Activated T-cell treated with anti-CD3 and anti-CD28 coated beads, Interleukin-2, amount 50 U/mL, for 72 hours (primary cell): Measurements from ENCODE around the gene MCM6. TPM values are rescaled to one million over a fixed set of nuclear protein-coding genes. Genes with fewer than 3 reads are reported as not detected.

ENCODE experiments used
- ATAC-seq, 2 donors: fragments of 150-1000 bp; cut with Tn5 transposase; replicated peaks in 1 of 2; 2 replicates each; pipeline ENCODE4 v1.10.0; 2021; ENCODE audit warnings: moderate library complexity in 2 of 2, mild to moderate bottlenecking in 1 of 2
- DNase-seq, 2 donors: peaks; one replicate each; pipeline ENCODE4 v3.0.0; 2021 to 2022; ENCODE audit warnings: mixed read lengths in 1 of 2
- H3K27ac Mint-ChIP-seq: one replicate; pipeline ENCODE4 v1.8.0; 2022; ENCODE audit warnings: mild to moderate bottlenecking, moderate library complexity, mixed read lengths
- H3K27me3 Mint-ChIP-seq: one replicate; pipeline ENCODE4 v1.8.0; 2022; ENCODE audit warnings: low read depth, mixed read lengths
- H3K36me3 Mint-ChIP-seq, 2 donors: one replicate each; pipeline ENCODE4 v1.8.0; 2022; ENCODE audit warnings: mixed read lengths in 2 of 2, mild to moderate bottlenecking in 1 of 2; ENCODE audit not compliant: insufficient read depth in 2 of 2
- H3K4me1 Mint-ChIP-seq: one replicate; pipeline ENCODE4 v1.8.0; 2022; ENCODE audit warnings: low read depth, mixed read lengths
- H3K4me3 Mint-ChIP-seq, 2 donors: one replicate each; pipeline ENCODE4 v1.8.0; 2022; ENCODE audit warnings: mild to moderate bottlenecking in 2 of 2, mixed read lengths in 2 of 2, moderate library complexity in 2 of 2
- H3K9me3 Mint-ChIP-seq, 2 donors: one replicate each; pipeline ENCODE4 v1.8.0; 2022; ENCODE audit warnings: mixed read lengths in 2 of 2
- total RNA-seq, 2 donors: library from RNA; stranded (reverse); gene quantifications; one replicate each; pipeline ENCODE4 v1.2.3, GENCODE V29; 2022

The MCM6 gene
- total RNA-seq, 2 donors from 2014 or later = 237 to 257 TPM

- Mint-ChIP-seq H3K4me3 (no peak overlapping the region), H3K9me3 (no peaks in the 10 kb centered on the region), H3K36me3 (no peaks in the 10 kb centered on the region), H3K27me3 (no peaks in the 10 kb centered on the region), H3K27ac (no peak overlapping the region), H3K4me1 (peaks cover 6% of the 10 kb centered on the region)
- ATAC-seq = peak in 1 of 2 donors; percentile 18
- DNase-seq = no peak
These were observed 46.7 kb downstream of the MCM6 start for GRCh38 chr2:135829378-135830135.

DNA sequence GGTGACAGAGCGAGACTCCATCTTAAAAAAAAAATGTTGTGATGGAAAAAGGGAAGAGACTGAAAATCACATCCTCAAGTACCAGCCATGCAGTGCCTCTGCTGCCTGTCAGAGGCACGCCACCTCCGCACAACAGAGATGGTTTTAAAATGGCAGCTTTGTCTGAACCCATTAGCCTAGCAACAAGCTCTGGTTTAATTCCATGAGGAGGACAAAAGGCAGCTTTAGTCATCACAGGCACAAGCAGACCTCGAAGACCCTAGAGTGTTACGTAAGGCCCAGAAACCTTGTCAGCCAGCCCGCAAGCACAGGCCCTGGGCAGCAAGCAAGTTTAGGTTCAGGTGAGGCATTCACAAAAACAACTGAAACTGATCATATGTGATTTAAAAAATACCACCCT is 49.7 kb downstream of the MCM6 start:
- H3K27ac Mint-ChIP-seq = no peak overlapping the region
- peaks cover 20% of the 10 kb centered on the region for H3K4me1 Mint-ChIP-seq
- DNase-seq = no peak
- H3K9me3 Mint-ChIP-seq = peaks cover 6 to 12% of the 10 kb centered on the region in 2 donors
- no peak overlapping the region for H3K4me3 Mint-ChIP-seq
- H3K36me3 Mint-ChIP-seq = peaks cover 12 to 17% of the 10 kb centered on the region in 2 donors
- ATAC-seq = no peak
- no peaks in the 10 kb centered on the region for H3K27me3 Mint-ChIP-seq

DNA sequence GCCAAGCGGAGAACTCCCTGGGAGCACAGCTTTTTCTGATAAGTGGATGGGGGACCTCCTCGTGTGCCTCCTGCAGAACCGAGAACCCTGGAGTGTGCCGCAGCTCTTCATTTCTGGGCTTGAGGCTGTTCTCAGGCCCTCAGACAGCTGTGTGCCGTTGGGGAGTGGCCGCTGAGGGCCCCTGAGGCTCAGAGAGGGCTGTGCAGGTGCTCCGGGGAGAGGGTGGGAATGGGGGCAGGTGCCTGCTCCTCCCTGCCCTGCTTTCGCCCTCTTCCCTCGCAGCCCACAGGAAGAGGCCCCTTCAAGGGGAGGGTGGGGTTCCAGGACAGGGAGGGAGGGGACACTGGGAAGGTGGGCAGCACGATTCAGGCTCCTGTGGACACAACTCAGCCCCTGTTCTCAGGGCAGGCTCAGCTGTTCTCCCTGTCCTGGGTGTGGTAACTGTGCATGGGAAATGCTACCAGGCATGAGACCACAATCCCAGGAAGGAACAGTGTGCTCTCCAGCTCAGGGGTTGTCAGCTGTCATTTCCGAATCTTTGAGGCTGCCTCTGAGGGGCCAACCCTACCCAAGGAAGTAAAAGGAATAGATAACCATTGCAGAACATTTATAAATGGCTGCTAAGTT is 50.6 kb downstream of the MCM6 start:
- ATAC-seq = peak in 1 of 2 donors; percentile 23
- Mint-ChIP-seq H3K4me1 (peaks cover 29% of the 10 kb centered on the region), H3K36me3 (peaks cover 12 to 17% of the 10 kb centered on the region in 2 donors)

DNA sequence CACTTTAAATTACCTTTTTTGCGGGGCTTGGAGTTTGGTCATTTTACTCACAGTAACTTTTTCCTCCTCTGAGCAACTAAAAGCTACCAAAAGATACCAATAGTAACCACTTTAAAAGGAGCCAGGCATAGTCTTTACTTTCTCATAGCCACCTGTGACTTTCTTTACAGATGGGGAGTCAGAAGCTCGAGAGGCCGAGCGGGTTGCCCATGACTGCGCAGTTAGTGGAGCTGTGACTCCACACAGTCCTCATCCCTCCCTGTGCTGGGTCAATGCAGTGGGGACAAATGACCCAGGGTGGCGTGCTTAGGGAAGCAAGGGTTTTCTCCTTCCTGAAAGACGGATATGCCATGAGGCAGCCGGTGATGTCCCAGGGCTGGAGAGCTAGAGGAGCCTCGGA is 51.1 kb downstream of the MCM6 start:
- H3K27ac Mint-ChIP-seq = no peak overlapping the region
- H3K9me3 Mint-ChIP-seq = peaks cover 6 to 12% of the 10 kb centered on the region in 2 donors
- ATAC-seq (no peak), DNase-seq (no peak)
- H3K4me1 Mint-ChIP-seq = peaks cover 34% of the 10 kb centered on the region
- H3K27me3 Mint-ChIP-seq = no peaks in the 10 kb centered on the region
- peaks cover 14 to 17% of the 10 kb centered on the region in 2 donors for H3K36me3 Mint-ChIP-seq
- no peak overlapping the region for H3K4me3 Mint-ChIP-seq

More for the DNA sequence above, 50.6 kb downstream of the MCM6 start:
- Mint-ChIP-seq H3K9me3 (peaks cover 6 to 12% of the 10 kb centered on the region in 2 donors), H3K4me3 (no peak overlapping the region), H3K27me3 (no peaks in the 10 kb centered on the region), H3K27ac (no peak overlapping the region)
- DNase-seq = no peak

DNA sequence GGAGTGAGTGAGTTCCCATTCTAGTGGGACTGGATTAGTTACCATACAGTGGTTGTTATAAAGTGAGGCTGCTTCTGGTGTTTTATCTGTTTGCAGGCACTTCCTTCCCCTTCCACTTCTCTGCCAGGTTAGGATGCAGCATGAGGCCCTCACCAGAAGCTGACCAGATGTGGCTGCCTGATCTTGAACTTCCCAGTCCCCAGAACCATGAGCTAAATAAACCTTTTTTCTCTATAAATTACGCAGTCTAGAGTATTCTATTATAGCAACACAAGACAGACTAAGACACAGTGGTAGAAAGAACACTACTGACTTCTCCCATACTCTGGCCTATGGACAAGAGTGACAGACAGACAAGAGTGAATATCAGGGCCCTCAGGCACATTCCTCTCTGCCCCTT is 53.4 kb downstream of the MCM6 start:
- H3K27ac Mint-ChIP-seq = no peak overlapping the region
- H3K4me3 Mint-ChIP-seq = peak overlapping the region in 1 of 2 donors; percentile 2
- H3K9me3 Mint-ChIP-seq = peaks cover 6 to 12% of the 10 kb centered on the region in 2 donors
- peaks cover 14 to 17% of the 10 kb centered on the region in 2 donors for H3K36me3 Mint-ChIP-seq
- no peaks in the 10 kb centered on the region for H3K27me3 Mint-ChIP-seq
- H3K4me1 Mint-ChIP-seq = peaks cover 55% of the 10 kb centered on the region
- DNase-seq (no peak), ATAC-seq (no peak)

DNA sequence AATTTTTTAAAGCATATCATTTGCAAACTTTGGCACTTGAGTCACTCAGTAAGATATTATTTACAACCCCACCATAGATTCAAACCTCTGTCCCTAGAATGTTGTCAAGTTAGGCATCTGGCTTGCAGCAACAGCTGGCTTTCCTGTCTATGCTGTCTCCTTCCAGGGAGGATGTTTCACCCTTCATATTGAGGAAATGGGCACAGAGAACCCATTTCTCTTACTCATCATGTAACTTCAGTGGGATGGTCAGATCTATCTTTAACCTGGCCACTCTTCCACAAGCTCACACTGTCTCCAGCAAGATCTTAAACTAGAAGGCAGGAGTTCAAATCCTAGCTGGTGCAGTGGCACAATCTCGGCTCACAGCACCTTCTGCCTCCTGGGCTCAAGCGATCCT is 55.1 kb downstream of the MCM6 start:
- peaks cover 64% of the 10 kb centered on the region for H3K4me1 Mint-ChIP-seq
- peaks cover 6 to 12% of the 10 kb centered on the region in 2 donors for H3K9me3 Mint-ChIP-seq
- H3K27me3 Mint-ChIP-seq = no peaks in the 10 kb centered on the region
- H3K36me3 Mint-ChIP-seq = peaks cover 14 to 17% of the 10 kb centered on the region in 2 donors
- DNase-seq = no peak
- H3K4me3 Mint-ChIP-seq = peak overlapping the region; percentile 76 to 78
- no peak overlapping the region for H3K27ac Mint-ChIP-seq
- no peak for ATAC-seq

DNA sequence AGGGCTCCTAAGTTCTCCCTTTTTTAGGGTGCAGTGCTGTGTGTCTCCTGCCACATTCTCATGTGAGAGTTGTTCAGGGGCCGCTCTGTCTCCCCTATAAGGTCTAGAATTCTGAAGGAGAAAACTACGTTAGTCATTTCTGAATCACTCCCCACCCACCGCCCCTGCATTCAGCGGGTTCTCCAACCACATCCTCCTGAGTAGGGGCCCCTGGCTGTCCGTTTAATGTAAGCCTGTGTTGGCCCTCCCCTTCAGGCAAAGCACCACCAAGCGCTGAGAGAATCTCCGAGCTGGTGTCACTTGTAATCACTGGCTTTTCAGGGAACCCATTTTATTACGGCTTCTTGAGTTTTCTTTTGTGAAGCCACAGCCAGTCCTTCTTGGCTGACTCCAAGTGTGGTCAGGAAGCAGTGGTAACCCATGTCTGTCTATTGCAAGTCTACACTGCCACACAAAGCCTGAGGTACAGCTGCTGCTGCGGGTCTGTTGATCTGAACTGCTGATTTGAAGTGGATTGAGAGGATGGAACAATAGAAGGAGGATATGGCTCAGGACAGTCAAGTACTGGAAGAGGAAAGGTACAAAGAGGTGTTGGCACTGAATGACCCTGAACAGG is 56.1 kb downstream of the MCM6 start:
- Mint-ChIP-seq H3K4me1 (peaks cover 72% of the 10 kb centered on the region), H3K4me3 (peak overlapping the region; percentile 76 to 78), H3K36me3 (peaks cover 14 to 17% of the 10 kb centered on the region in 2 donors), H3K9me3 (peaks cover 6 to 12% of the 10 kb centered on the region in 2 donors), H3K27me3 (no peaks in the 10 kb centered on the region), H3K27ac (peak overlapping the region; percentile 25)
- peak; percentile 88 to 94 for DNase-seq
- ATAC-seq = peak; percentile 97

- H3K9me3 Mint-ChIP-seq = peaks cover 8 to 16% of the 10 kb centered on the region in 2 donors
- peak in 1 of 2 donors; percentile 31 for ATAC-seq
- no peak overlapping the region for H3K27ac Mint-ChIP-seq
- H3K27me3 Mint-ChIP-seq = no peaks in the 10 kb centered on the region
- H3K36me3 Mint-ChIP-seq = peaks cover 14 to 19% of the 10 kb centered on the region in 2 donors
- peak overlapping the region; percentile 76 to 78 for H3K4me3 Mint-ChIP-seq
- peaks cover 75% of the 10 kb centered on the region for H3K4me1 Mint-ChIP-seq
- peak; percentile 57 to 64 for DNase-seq
These were observed 57.2 kb downstream of the MCM6 start for GRCh38 chr2:135818937-135819610.

DNA sequence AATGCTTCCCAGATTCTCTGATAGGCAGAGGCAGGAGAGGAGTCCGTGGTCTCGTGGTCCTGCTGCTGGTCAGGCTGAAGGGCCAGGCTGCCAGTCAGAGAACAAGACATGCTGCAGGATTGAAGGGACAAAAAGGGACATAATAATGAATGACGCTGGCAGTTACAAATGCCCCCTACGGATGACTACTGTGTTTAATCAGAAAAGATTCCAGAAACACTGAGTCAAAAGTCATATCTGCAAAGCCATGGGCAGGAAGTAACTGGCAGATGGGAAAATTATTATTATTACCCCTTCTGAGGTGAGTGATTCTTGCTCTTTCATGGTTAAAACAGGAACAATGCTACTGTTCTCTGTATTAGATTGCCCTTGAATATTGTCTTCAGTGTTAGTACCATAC is 58.3 kb downstream of the MCM6 start:
- DNase-seq (no peak), ATAC-seq (no peak)
- Mint-ChIP-seq H3K27ac (no peak overlapping the region), H3K9me3 (peaks cover 6 to 15% of the 10 kb centered on the region in 2 donors), H3K4me1 (peaks cover 71% of the 10 kb centered on the region), H3K4me3 (no peak overlapping the region), H3K36me3 (peaks cover 9 to 12% of the 10 kb centered on the region in 2 donors), H3K27me3 (no peaks in the 10 kb centered on the region)

DNA sequence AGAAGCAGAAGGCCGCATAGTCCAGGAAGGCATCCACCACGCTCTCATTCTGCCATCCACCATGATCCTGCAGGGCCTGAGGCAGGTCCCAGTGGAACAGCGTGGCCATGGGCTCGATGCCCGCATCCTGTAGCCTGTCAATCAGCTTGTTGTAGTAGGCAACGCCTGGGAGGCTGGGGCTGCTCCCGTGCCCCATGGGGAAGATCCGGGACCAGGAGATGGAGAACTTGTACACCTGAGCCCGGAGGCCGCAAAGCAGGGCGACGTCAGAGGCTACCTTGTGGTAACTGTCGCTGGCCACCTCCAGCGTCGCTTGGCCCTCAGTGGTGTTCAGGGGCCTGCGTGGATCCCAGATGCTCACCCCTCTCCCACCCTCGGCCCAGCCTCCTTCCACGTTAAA is 58.8 kb downstream of the MCM6 start:
- ATAC-seq (no peak), DNase-seq (no peak)
- Mint-ChIP-seq H3K4me1 (peaks cover 69% of the 10 kb centered on the region), H3K36me3 (peaks cover 5 to 7% of the 10 kb centered on the region in 2 donors), H3K27me3 (no peaks in the 10 kb centered on the region), H3K27ac (no peak overlapping the region), H3K4me3 (no peak overlapping the region), H3K9me3 (peaks cover 6 to 11% of the 10 kb centered on the region in 2 donors)

DNA sequence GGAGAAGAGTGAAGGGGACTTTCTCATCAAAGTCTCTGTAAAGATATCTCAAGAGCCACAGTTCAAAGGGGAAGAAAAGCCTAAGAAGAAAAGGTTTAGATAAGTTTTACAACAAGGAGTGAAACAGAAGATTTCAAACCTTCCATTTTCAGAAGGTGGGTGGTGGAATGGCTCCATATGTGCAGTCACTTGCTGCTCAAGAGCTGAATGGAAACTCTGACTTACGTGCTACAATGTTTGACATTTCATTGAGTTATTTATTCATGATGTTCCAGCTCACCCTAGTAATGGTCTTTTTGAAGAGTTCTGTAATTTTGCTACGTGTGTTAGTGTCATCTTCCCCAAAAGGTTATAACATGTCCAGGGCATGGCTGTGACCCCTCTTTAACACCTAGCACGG is 61.0 kb downstream of the MCM6 start:
- no peak for ATAC-seq
- H3K27me3 Mint-ChIP-seq = no peaks in the 10 kb centered on the region
- peaks cover 1 to 6% of the 10 kb centered on the region in 2 donors for H3K36me3 Mint-ChIP-seq
- peak overlapping the region; percentile 72 for H3K27ac Mint-ChIP-seq
- DNase-seq = no peak
- peaks cover 4 to 8% of the 10 kb centered on the region in 2 donors for H3K9me3 Mint-ChIP-seq
- H3K4me3 Mint-ChIP-seq = peak overlapping the region; percentile 56 to 59
- H3K4me1 Mint-ChIP-seq = peaks cover 48% of the 10 kb centered on the region

DNA sequence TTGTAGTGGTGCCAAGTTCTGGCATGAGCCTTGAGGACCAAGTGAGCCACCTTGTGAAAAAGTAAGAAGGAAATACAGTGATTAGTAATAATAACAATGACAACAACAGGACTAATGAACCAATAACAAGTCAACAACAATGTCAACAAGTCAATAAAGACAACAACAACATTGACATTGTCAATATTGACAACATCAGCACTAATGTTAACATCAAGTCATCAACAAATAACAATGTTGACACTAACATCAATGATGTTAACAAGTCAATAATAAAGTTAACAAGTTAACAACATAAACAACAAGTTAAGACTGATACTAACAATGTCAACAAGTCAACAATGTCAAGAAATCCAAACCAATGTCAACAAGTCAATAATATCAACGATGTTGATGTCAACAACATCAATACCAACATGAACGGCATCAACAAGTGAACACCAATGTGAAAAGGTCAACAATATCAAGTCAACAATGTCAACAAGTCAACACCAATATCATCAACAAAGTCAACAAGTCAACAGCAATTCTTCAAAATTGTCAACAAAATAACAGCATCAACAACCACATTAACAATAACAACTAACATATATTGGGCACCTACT is 63.2 kb downstream of the MCM6 start:
- Mint-ChIP-seq H3K4me3 (no peak overlapping the region), H3K4me1 (peaks cover 26% of the 10 kb centered on the region), H3K36me3 (peaks cover 0 to 6% of the 10 kb centered on the region in 2 donors), H3K9me3 (peaks cover 4 to 8% of the 10 kb centered on the region in 2 donors), H3K27ac (no peak overlapping the region), H3K27me3 (no peaks in the 10 kb centered on the region)
- DNase-seq (no peak), ATAC-seq (no peak)
